Mucosa of rectum (tissue), 2 donors: ENCODE measurements around the gene SIK3.

Source experiments
- H3K27ac ChIP-seq, 2 donors: one replicate each; pipeline ENCODE4 v1.7.0; 2013; ENCODE audit warnings: inconsistent platforms in 2 of 2, low read depth in 2 of 2, low read length in 2 of 2
- H3K27me3 ChIP-seq, 2 donors: one replicate each; pipeline ENCODE4 v1.7.0; 2013; ENCODE audit warnings: low read length in 2 of 2; ENCODE audit not compliant: control insufficient read depth in 2 of 2, insufficient read depth in 2 of 2
- H3K36me3 ChIP-seq, 2 donors: one replicate each; pipeline ENCODE4 v1.7.0; 2013; ENCODE audit warnings: low read length in 2 of 2; ENCODE audit not compliant: control insufficient read depth in 2 of 2, insufficient read depth in 2 of 2
- H3K4me1 ChIP-seq, 2 donors: one replicate each; pipeline ENCODE4 v1.7.0; 2013; ENCODE audit warnings: low read length in 2 of 2, mild to moderate bottlenecking in 1 of 2; ENCODE audit not compliant: control insufficient read depth in 2 of 2, insufficient read depth in 2 of 2
- H3K4me3 ChIP-seq, 2 donors: one replicate each; pipeline ENCODE4 v1.7.0; 2013; ENCODE audit warnings: low read length in 2 of 2
- H3K9ac ChIP-seq, 2 donors: one replicate each; pipeline ENCODE4 v1.7.0; 2013; ENCODE audit warnings: low read length in 2 of 2, low read depth in 1 of 2, mild to moderate bottlenecking in 1 of 2
- H3K9me3 ChIP-seq, 2 donors: one replicate each; pipeline ENCODE4 v1.7.0; 2013; ENCODE audit warnings: low read length in 2 of 2; ENCODE audit not compliant: control insufficient read depth in 2 of 2
- donor health status: healthy.
- donor health status: Normal muscosa, but diverticular disease.

The SIK3 gene

DNA sequence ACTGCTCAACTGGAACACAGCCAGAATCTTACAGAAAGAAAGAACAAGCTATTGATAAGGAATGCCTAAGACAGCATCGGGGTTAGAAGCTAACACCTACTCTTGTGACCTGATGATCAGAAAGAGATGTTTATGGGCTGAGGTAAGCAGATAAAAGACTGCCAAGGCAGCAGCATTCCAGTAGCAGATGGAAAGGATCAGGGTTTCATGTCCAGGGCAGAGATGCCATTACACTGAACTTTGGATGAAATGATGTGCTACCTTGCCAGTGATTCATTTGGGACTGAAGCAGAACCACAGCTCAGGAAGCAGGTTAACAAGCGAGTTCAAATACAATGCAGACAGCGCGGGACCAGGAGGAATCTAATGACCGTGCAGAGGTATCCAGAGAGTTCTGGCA, 233.7 kb downstream of the SIK3 start:
- no peak overlapping the region for H3K27ac ChIP-seq
- no peaks in the 10 kb centered on the region for H3K4me1 ChIP-seq
- no peak overlapping the region for H3K4me3 ChIP-seq
- no peaks in the 10 kb centered on the region for H3K9me3 ChIP-seq
- peaks cover 55 to 80% of the 10 kb centered on the region in 2 donors for H3K36me3 ChIP-seq
- no peak overlapping the region for H3K9ac ChIP-seq
- no peaks in the 10 kb centered on the region for H3K27me3 ChIP-seq

GRCh38 chr11:116862951-116863350, 235.3 kb downstream of the SIK3 start:
- H3K4me1 ChIP-seq: no peaks in the 10 kb centered on the region
- H3K27ac ChIP-seq: no peak overlapping the region
- peaks cover 66 to 84% of the 10 kb centered on the region in 2 donors for H3K36me3 ChIP-seq

DNA sequence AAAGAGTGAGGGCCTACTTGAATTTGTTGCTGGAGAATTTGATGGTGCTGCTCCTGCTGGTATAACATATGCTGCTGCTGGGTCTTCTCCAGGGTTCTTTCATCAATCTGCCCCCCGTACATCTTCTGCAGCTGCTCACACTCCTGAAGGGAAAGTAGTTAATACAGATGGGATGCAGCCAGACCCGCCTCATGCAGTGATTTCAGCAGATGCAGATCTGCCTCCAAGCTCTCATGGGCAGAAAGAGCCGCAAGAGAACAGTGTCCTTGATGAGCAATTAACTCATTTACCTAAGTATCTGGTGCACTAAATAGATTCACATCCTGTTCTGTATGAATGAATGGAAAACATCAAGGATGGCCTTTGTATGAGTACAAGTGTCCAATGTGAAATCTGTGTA, 236.0 kb downstream of the SIK3 start:
- Histone ChIP-seq H3K27me3 (no peaks in the 10 kb centered on the region), H3K27ac (no peak overlapping the region), H3K4me3 (no peak overlapping the region), H3K9ac (no peak overlapping the region), H3K4me1 (no peaks in the 10 kb centered on the region), H3K9me3 (no peaks in the 10 kb centered on the region), H3K36me3 (peaks cover 63 to 83% of the 10 kb centered on the region in 2 donors)

More at GRCh38 chr11:116862951-116863350, 235.3 kb downstream of the SIK3 start:
- no peak overlapping the region for H3K4me3 ChIP-seq
- no peak overlapping the region for H3K9ac ChIP-seq
- no peaks in the 10 kb centered on the region for H3K27me3 ChIP-seq
- H3K9me3 ChIP-seq: no peaks in the 10 kb centered on the region

- Histone ChIP-seq H3K27ac (no peak overlapping the region), H3K27me3 (no peaks in the 10 kb centered on the region), H3K36me3 (peaks cover 62 to 77% of the 10 kb centered on the region in 2 donors), H3K9me3 (no peaks in the 10 kb centered on the region), H3K9ac (no peak overlapping the region), H3K4me1 (no peaks in the 10 kb centered on the region), H3K4me3 (no peak overlapping the region)
Measured at GRCh38 chr11:116861539-116861938, 236.7 kb downstream of the SIK3 start.

GRCh38 chr11:116860303-116860702, 237.9 kb downstream of the SIK3 start:
- H3K9me3 ChIP-seq: no peaks in the 10 kb centered on the region
- no peak overlapping the region for H3K27ac ChIP-seq
- H3K4me1 ChIP-seq: no peaks in the 10 kb centered on the region
- H3K9ac ChIP-seq: no peak overlapping the region
- H3K36me3 ChIP-seq: peaks cover 62 to 74% of the 10 kb centered on the region in 2 donors
- no peaks in the 10 kb centered on the region for H3K27me3 ChIP-seq
- H3K4me3 ChIP-seq: no peak overlapping the region

DNA sequence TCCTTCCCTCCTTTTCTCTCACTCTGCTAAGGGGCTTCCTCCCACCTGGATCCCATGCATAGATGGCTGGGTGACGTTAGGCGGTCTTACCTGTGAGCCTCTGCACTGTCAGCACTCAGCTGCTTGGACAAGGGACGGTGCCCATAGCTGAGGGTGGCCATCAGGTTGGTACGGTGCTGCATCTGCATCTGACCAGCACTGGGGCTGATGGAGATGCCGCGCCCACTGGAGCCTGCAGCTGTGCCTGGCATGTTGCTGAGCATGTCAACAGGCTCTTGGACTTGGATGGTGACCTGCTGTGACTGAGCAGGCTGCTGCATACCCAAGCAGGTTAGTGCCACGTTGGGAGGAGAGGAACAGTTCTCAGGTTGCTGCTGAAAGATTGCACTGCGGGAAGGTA, 239.1 kb downstream of the SIK3 start:
- Histone ChIP-seq H3K9ac (no peak overlapping the region), H3K4me1 (peaks cover 3 to 5% of the 10 kb centered on the region in 2 donors), H3K4me3 (no peak overlapping the region), H3K9me3 (no peaks in the 10 kb centered on the region), H3K27me3 (no peaks in the 10 kb centered on the region), H3K36me3 (peaks cover 50 to 65% of the 10 kb centered on the region in 2 donors), H3K27ac (no peak overlapping the region)

GRCh38 chr11:116857936-116858335, 240.3 kb downstream of the SIK3 start:
- no peak overlapping the region for H3K4me3 ChIP-seq
- H3K4me1 ChIP-seq: peaks cover 16 to 17% of the 10 kb centered on the region in 2 donors
- no peak overlapping the region for H3K27ac ChIP-seq
- H3K9me3 ChIP-seq: no peaks in the 10 kb centered on the region
- H3K9ac ChIP-seq: no peak overlapping the region
- no peaks in the 10 kb centered on the region for H3K27me3 ChIP-seq
- H3K36me3 ChIP-seq: peaks cover 43 to 55% of the 10 kb centered on the region in 2 donors

DNA sequence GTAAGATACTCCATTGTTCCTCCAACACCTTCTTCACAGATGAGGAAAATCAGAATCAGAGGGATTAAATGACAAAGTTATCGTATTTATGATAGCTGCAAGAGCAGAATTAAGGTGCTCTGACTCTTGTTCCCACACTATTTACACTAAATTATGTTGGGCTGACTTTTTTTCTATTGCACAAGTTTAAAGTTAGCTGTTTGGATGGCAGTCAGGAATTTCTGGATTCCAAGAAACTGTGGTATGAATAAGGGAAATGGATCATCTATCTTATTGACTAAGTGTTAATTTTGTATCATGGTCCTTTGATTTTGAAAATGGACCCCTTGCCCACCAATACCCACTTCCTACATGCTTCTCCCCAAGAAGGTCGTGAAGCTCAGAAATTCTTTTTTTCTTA, 240.9 kb downstream of the SIK3 start:
- H3K27me3 ChIP-seq: no peaks in the 10 kb centered on the region
- no peaks in the 10 kb centered on the region for H3K9me3 ChIP-seq
- peaks cover 21 to 22% of the 10 kb centered on the region in 2 donors for H3K4me1 ChIP-seq
- H3K4me3 ChIP-seq: no peak overlapping the region
- H3K36me3 ChIP-seq: peaks cover 42 to 51% of the 10 kb centered on the region in 2 donors
- no peak overlapping the region for H3K9ac ChIP-seq
- H3K27ac ChIP-seq: no peak overlapping the region

DNA sequence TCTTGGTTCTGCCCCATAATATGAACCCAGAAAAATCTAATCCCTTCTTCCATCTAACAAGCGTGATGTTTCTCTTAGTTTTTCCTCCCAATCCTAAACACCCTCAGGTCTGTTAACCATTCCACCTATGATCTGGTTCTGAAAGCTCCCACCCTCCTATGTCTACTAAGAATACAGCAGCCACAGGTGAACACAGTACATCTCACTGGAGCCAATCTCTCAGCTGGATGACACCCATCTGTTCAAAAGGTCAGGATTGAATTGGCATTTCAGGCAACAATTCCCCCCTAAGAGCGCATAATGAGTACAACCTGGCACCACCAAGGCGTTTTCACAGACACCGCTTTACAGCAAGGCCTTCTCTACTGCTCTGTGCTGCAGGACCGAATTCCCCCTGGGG, 241.8 kb downstream of the SIK3 start:
- Histone ChIP-seq H3K9me3 (no peaks in the 10 kb centered on the region), H3K27ac (no peak overlapping the region), H3K4me1 (peaks cover 29 to 31% of the 10 kb centered on the region in 2 donors), H3K9ac (no peak overlapping the region), H3K36me3 (peaks cover 34 to 42% of the 10 kb centered on the region in 2 donors), H3K27me3 (no peaks in the 10 kb centered on the region), H3K4me3 (no peak overlapping the region)

DNA sequence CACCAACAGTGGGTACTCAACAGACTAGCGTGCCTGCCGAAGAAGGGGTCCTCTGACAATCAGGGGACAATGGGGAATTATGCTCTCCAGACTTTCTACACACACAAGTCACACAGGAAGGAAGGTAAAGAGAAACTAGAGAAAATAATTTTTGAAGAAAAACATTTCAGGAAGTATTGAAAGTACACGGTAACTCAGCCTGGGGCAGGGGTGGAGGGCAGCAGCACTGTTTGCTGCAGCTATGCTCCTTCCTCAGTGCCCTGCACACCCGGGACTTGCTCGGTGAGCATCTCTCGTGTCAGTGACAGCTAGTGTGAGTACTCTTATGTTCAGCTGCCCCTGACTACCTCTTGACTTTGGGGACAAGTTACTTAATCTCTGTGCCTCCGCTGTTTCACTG, 242.8 kb downstream of the SIK3 start:
- no peak overlapping the region for H3K9ac ChIP-seq
- peak overlapping the region in 1 of 2 donors; percentile 26 for H3K27ac ChIP-seq
- no peak overlapping the region for H3K4me3 ChIP-seq
- H3K4me1 ChIP-seq: peaks cover 31 to 36% of the 10 kb centered on the region in 2 donors
- no peaks in the 10 kb centered on the region for H3K27me3 ChIP-seq
- no peaks in the 10 kb centered on the region for H3K9me3 ChIP-seq
- H3K36me3 ChIP-seq: peaks cover 24 to 33% of the 10 kb centered on the region in 2 donors
